SH-SY5Y (cell line): ENCODE measurements around the gene C10orf88.

Source experiments
- GATA2 ChIP-seq: IDR thresholded peaks from 2 replicates; pipeline ENCODE4 v1.6.1; 2011; ENCODE audit warnings: mild to moderate bottlenecking, low read depth, low read length
- GATA3 ChIP-seq: IDR thresholded peaks from 2 replicates; pipeline ENCODE4 v1.6.1; 2011; ENCODE audit warnings: low read depth, mild to moderate bottlenecking, low read length, moderate library complexity

C10orf88 gene

DNA sequence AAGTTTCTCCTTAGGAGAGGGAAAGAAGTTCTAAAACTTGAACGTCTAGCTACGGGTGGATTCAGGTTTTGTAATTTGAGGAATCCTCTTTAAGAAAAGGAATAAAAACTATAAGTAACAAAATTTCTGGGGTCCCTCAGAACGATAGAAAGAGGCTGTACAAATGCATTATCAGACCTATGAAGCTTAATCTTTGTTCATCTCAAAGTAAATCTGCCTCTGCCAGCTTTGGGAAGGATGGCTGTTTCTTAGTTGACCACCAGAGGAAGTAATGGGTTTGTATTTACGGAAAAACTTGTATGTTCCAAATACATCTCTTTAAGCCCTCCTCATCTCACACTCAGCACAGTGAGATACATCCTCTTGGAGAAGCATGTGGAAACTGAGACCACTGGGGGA, 27.0 kb upstream of the C10orf88 start:
- TF ChIP-seq GATA2: no peak
- peak; percentile 68; the same call in 1 of the 2 replicates for TF ChIP-seq GATA3

DNA sequence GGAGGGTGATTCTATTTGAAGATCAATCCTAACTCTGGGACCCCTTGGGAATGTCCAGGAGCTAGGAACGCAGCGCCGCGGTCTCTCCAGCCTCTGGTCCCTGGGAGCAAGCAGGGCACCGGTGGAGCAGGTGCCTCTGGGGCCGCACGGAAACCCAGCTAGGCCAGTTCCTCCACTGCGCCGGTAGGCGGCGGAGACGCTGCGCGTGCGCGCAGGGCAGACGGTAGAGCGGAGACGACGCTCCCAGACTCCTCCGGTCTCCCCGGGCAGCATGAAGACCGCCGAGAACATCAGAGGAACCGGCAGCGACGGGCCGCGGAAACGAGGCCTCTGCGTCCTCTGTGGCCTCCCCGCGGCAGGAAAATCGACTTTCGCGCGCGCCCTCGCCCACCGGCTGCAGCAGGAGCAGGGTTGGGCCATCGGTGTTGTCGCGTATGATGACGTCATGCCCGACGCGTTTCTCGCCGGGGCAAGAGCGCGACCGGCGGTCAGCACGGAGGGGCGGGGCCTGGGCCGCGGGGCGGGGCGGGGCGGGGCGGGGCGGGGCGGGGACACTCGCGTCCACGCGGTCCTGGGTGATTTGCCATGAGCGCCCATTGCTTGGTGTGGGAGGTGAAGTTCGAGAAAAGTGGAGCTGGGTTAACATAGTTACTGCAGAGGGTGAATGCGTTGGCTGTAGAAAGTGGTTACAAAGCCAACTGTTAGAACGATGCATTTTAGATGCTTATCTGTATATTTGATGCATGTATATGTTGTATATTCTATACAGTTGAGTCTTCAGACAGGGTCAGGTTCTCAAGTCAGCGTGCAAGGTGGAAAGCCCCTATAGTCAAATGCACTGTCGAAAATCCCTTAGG, 26.4 kb upstream of the C10orf88 start, which contains the start of gene PSTK:
TSS of gene PSTK (plus strand) at position 193 of the 857 bp plus-strand sequence. CDS start at position 272, 79 bp downstream.
- peak; percentile 67 for TF ChIP-seq GATA2
- TF ChIP-seq GATA3: no peak; the same call in 1 of the 2 replicates

DNA sequence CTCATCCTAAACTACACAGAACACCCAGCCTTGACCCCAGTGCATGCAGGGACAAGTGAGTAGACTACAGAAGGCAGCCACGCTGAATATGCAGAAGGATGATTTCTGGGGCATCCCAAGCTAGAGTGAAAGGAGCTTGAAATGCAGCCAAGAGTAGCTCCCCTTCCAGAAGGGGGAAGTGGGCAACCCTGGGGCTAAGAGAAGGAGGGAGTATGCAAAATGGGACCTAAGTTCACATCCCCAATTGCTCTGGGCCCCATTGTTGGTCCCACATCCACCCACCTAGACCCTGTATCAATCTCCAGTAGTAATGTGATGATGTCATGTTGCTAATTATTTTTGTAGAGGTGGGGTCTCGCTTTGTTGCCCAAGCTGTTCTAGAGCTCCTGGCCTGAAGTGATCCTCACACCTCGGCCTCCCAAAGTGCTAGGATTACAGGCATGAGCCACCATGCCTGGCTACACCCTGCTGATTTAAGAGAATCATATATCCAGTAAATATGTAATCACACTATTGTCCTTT, 20.6 kb upstream of the C10orf88 start:
- TF ChIP-seq GATA2 (no peak), GATA3 (no peak)

DNA sequence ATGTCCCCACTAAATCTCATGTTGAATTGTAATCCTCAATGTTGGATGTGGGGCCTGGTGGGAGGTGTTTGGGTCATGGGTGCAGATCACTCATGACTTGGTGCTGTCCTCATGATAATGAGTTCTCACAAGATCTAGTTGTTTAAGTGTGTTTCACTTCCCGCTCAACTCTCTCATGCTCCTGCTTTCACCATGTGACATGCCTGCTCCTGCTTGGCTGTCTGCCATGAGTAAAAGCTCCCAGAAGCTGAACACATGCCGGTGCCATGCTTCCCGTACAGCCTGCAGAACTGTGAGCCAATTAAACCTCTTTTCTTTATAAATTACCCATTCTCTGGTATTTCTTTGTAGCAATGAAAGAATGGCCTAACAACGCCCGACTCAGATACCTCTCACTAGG, 20.0 kb upstream of the C10orf88 start:
- TF ChIP-seq GATA3 (no peak), GATA2 (no peak)

DNA sequence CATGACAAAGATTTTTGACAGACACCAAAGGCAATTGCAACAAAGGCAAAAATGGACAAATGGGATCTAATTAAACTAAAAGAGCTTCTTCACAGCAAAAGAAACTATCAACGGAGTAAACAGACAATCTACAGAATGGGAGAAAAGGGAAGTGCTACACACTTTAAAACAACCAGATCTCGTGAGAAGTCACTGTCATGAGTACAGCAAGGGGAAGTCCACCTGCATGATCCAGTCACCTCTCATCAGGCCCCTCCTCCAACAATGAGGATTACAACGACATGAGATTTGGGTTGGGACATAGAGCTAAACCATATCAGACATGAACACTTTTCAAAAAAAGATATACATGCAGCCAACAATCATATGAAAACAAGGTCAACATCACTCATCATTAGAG, 14.7 kb upstream of the C10orf88 start:
- no peak for TF ChIP-seq GATA2
- TF ChIP-seq GATA3: no peak

DNA sequence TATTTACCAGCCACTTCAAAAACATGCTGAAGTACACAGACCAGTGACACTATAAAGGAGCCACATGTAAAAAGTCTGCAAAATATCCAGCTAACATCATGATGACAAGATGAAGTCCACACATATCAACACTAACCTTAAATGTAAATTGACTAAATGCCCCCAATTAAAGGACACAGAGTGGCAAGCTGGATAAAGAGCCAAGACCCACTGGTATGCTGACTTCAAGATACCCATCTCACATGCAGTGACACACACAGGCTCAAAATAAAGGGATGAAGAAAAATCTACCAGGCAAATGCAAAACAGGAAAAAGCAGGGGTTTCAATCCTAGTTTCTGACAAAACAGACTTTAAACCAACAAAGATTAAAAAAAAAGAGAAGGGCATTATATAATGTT, 12.9 kb upstream of the C10orf88 start:
- TF ChIP-seq GATA2 (no peak), GATA3 (no peak)

DNA sequence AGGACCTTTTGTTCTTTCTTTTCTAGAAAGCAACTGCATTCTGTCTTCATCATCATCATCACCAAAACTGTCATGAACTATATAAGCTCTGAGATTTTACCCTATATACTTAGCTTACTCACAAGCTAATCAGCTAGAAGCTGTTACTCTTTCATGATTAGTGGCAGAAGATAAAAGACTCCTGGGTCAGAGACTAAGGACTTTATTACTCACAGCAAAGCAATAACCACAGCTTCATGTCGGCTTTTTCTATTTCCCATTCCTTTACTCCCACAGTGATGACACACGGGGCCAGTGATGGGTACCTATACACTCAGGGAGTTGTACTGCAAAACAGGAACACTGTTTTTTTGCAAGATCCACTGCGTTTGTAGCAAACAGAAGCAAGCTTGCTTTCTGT, 8.4 kb upstream of the C10orf88 start:
- TF ChIP-seq GATA3 (no peak), GATA2 (no peak)

DNA sequence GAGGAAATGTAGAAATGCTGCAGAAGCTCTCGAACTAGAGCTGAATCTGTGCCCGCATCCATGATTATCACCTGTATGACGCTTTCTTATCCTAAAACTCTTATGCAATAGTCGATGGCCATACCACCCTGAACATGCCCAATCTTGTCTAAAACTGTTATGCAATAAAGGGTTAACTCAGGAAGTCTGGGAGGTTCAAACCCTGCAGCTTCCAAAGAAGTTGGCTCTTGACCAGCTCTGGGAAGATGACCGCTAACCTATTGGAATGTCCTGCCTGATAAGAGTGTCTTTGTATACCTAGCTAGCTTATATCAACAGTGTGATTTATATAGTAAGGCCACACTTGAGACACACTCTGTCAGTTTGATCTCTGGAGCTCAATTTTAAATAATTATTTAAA, 3.4 kb upstream of the C10orf88 start:
- TF ChIP-seq GATA2 (no peak), GATA3 (no peak)

DNA sequence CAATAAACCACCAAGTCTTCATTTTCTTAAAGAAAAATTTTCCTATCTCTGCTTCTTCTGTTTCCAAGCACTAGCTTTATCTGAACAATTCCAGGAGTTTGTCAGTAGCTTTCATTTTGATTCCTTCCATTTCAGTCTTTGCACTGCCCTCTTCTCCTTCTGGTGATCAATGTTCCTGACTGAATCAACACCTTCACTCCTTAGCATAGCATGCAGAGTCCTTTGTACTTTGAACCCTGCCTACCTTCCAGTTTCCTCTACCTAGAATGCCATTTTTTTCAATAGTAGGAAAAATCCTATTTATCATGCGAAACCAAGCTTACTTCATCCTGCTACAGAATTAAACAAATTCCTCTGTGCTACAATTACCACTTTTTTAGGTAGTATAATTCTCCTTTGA, 1.9 kb upstream of the C10orf88 start:
- no peak for TF ChIP-seq GATA3
- TF ChIP-seq GATA2: no peak

DNA sequence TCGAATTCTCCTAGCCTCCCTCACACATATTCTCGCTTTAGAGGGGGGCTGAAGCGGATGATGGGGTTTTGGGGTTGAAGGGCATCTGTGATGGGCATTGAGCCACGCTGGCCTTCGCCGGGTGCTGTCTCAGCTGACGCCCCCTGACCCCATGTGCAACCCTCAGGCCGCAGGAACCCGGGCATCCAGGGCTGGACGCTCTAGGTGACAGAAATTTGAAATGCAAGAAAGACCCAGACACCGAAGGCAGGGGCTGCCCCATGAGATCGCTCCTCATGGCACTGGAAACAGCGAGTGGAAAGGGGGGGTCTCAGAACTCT, 664 bp upstream of the C10orf88 start:
- TF ChIP-seq GATA2: no peak
- no peak for TF ChIP-seq GATA3

DNA sequence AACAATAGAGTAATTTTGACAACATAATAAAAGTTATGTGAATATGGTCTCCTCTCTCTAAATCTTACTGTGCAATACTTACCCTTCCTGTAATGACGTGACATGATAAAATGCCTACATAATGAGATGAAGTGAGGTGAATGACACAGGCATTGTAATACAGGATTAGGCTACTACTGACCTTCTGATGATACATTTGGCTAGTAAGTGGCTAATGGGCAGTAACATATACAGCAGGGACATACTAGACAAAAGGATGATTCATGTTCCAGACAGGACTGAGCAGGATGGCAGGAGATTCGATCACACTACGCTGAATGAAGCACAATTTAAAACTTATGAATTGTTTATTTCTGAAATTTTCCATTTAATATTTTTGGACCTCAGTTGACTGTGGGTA, 4.7 kb downstream of the C10orf88 start:
- no peak for TF ChIP-seq GATA2
- no peak for TF ChIP-seq GATA3

DNA sequence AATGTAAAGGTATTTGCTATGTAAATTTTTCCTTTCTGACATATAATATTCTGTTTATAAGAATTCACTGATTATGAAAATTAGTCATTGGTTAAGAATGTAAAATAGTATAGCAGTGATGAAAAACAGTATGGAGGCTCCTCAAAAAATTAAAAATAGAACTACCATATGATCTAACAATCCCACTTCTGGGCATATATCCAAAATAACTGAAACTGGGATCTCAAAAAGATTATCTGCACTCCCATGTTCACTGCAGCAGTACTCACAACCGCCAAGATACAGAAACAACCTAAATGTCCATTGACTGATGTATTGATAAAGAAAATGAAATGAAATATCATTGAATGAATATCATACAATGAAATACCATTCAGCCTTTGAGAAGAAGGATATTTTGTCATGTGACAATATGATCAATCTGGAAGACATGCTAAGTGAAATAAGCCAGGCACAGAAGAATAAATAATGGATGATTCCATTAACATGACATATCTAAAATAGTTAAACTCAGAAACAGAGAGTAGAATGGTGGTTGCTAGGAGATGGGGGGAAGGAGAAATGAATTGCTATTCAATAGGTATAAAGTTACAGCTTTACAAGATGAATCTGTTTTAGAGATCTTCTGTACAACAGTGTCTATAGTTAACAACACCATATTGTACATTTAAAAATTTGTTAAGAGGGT, 14.0 kb downstream of the C10orf88 start:
- TF ChIP-seq GATA2 (no peak), GATA3 (no peak)

DNA sequence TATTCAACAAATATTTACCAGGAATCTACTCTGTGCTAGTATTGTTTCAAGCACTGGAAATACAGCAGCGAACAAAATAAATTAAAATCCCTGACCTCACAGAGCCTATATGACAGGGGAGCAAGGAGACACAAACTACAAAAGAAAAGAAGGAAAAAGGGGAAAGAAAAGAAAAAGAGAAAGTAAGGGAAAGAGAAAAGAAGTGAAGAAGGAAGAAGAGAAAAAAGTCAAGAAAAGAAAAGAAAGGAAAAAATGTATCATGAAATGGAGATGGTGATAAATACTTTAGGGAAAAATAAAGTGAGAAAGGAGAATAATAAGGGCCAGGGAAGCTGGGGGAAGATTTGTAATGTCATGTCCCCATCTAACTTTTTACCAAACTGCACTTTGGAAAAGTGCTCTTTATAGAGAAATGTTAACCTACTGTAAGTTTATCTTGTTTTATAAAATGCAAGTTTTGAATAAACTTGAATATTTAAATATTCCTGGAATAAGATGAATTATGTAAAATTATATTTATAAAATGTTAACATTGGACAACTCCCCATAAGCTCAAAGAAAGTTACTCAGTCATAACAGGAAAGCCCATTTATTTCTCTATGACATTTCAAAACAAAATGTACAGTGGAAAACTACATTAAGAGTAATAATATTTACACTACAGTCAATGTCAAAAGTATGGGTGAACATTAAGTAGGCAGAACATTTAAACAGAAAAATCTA, 14.7 kb downstream of the C10orf88 start:
- TF ChIP-seq GATA2 (no peak), GATA3 (no peak)
